ENCODE measurements around the gene POPDC2. TPM values are rescaled to one million over a fixed set of nuclear protein-coding genes. Genes with fewer than 3 reads are reported as not detected.

Gene POPDC2
- polyA plus RNA-seq, 1 of the 3 experiments (the other 2 are of a cell fraction), result 19.9 TPM

- no peaks in the 10 kb centered on the region for H3K27me3 ChIP-seq (ENCODE audit: insufficient read depth)
- no peaks in the 10 kb centered on the region for H4K20me1 ChIP-seq (ENCODE audit: insufficient read depth)
- peak overlapping the region; percentile 93 to 98 for H3K27ac ChIP-seq (ENCODE audit: low read depth in 2 of 2, low read length in 1 of 2)
- peak overlapping the region; percentile 68 for H3K4me2 ChIP-seq
- CTCF ChIA-PET, result interaction anchor here (0.9 to 2.6 kb wide), 8 partner anchors 10 to 314 kb away, joined by 4 to 21 read pairs (median 5); no protein-coding TSS in a partner anchor
- POLR2A ChIA-PET, result interaction anchor here (0.6 to 2.5 kb wide), 8 partner anchors 10 to 368 kb away, joined by 3 to 21 read pairs (median 3); partner anchors contain the start of genes COX17 and TIMMDC1
- no peaks in the 10 kb centered on the region for H3K79me2 ChIP-seq (ENCODE audit: insufficient read depth)
- no peak for DNase-seq
- H3F3A ChIP-seq (replicated peaks; ENCODE audit: insufficient read depth), result peaks cover 30% of the 10 kb centered on the region
- H3K4me1 ChIP-seq (ENCODE audit: control insufficient read depth in 1 of 2, insufficient read depth in 2 of 2, low read depth in 1 of 2, low read length in 1 of 2), result peaks cover 40 to 58% of the 10 kb centered on the region in 2 experiments
- H3K4me3 ChIP-seq (ENCODE audit: low read depth in 2 of 2, low read length in 1 of 2), result 0 out of 4 replicates have a peak overlapping the region, but pooled peaks of 1 of the 2 experiments have one; percentile 2
- peak overlapping the region; percentile 39; the same call in 1 of the 2 replicates for H3K9ac ChIP-seq
- no peaks in the 10 kb centered on the region for H3K36me3 ChIP-seq (replicated peaks in 1 of 2; ENCODE audit: control insufficient read depth in 1 of 2, insufficient read depth in 2 of 2, low read length in 1 of 2)
- no peaks in the 10 kb centered on the region for H3K9me3 ChIP-seq
- H2AFZ ChIP-seq (ENCODE audit: low read depth), result peak overlapping the region; percentile 16; the same call in 1 of the 2 replicates
- 8% methylated on average over 1 of the region's 1 CpG for WGBS (ENCODE audit: low lambda C conversion rate)
- no peaks in the 10 kb centered on the region for H3K9me2 ChIP-seq
- TF ChIP-seq FOSL2 (IDR thresholded peaks at IDR 0.05; ENCODE audit: borderline replicate concordance, low read depth) (no peak), NRF1 (IDR thresholded peaks at IDR 0.05; ENCODE audit: low read depth, low read length) (no peak), POLR2AphosphoS5 (IDR thresholded peaks at IDR 0.05; ENCODE audit: low read depth, low read length) (peak; percentile 96), FOXJ3 (CRISPR knock-in tag; IDR thresholded peaks at IDR 0.05) (no peak), MEF2A (IDR thresholded peaks at IDR 0.05; ENCODE audit: borderline replicate concordance, low read depth) (no peak), EZH2phosphoT487 (IDR thresholded peaks at IDR 0.05; ENCODE audit: borderline replicate concordance, low read depth) (no peak), EP300 (IDR thresholded peaks at IDR 0.05; ENCODE audit: borderline replicate concordance in 1 of 2, low read depth in 1 of 2, low read length in 1 of 2) (peak in 1 of 2 experiments; percentile 47; a peak in 1 of 4 replicates), TAF1 (IDR thresholded peaks at IDR 0.05; ENCODE audit: borderline replicate concordance, low read depth, low read length) (peak; percentile 74; the same call in 1 of the 2 replicates), CHD2 (IDR thresholded peaks at IDR 0.05; ENCODE audit: low read length, partially characterized antibody) (peak; percentile 16), RCOR1 (IDR thresholded peaks at IDR 0.05; ENCODE audit: low read length) (no peak), SIN3A (IDR thresholded peaks at IDR 0.05; ENCODE audit: borderline replicate concordance, low read depth, low read length) (0 out of 2 replicates have a peak, but pooled peaks have one; percentile 53), SMC3 (IDR thresholded peaks at IDR 0.05; ENCODE audit: low read depth, low read length) (no peak; the same call in 1 of the 2 replicates), GABPA (IDR thresholded peaks at IDR 0.05; ENCODE audit: low read depth) (no peak), NFIC (IDR thresholded peaks at IDR 0.05; ENCODE audit: borderline replicate concordance) (peak; percentile 95), MXI1 (IDR thresholded peaks at IDR 0.05; ENCODE audit: low read depth, low read length) (no peak), JUND (IDR thresholded peaks at IDR 0.05) (no peak; the same call in 1 of the 2 replicates), PBX3 (IDR thresholded peaks at IDR 0.05) (peak; percentile 58), TCF12 (IDR thresholded peaks at IDR 0.05) (peak; percentile 79; the same call in 1 of the 2 replicates)
- TF ChIP-seq, protein P1, sequence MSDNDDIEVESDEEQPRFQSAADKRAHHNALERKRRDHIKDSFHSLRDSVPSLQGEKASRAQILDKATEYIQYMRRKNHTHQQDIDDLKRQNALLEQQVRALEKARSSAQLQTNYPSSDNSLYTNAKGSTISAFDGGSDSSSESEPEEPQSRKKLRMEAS (IDR thresholded peaks at IDR 0.05; ENCODE audit: low read depth), result peak; percentile 59
- TF ChIP-seq, protein P2, sequence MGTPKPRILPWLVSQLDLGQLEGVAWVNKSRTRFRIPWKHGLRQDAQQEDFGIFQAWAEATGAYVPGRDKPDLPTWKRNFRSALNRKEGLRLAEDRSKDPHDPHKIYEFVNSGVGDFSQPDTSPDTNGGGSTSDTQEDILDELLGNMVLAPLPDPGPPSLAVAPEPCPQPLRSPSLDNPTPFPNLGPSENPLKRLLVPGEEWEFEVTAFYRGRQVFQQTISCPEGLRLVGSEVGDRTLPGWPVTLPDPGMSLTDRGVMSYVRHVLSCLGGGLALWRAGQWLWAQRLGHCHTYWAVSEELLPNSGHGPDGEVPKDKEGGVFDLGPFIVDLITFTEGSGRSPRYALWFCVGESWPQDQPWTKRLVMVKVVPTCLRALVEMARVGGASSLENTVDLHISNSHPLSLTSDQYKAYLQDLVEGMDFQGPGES (IDR thresholded peaks at IDR 0.05; ENCODE audit: low read depth, low read length), result no peak
- TF ChIP-seq, protein P3, sequence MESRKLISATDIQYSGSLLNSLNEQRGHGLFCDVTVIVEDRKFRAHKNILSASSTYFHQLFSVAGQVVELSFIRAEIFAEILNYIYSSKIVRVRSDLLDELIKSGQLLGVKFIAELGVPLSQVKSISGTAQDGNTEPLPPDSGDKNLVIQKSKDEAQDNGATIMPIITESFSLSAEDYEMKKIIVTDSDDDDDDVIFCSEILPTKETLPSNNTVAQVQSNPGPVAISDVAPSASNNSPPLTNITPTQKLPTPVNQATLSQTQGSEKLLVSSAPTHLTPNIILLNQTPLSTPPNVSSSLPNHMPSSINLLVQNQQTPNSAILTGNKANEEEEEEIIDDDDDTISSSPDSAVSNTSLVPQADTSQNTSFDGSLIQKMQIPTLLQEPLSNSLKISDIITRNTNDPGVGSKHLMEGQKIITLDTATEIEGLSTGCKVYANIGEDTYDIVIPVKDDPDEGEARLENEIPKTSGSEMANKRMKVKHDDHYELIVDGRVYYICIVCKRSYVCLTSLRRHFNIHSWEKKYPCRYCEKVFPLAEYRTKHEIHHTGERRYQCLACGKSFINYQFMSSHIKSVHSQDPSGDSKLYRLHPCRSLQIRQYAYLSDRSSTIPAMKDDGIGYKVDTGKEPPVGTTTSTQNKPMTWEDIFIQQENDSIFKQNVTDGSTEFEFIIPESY (IDR thresholded peaks at IDR 0.05; ENCODE audit: borderline replicate concordance, low read depth), result peak; percentile 63; the same call in 1 of the 2 replicates
- TF ChIP-seq, protein P4, sequence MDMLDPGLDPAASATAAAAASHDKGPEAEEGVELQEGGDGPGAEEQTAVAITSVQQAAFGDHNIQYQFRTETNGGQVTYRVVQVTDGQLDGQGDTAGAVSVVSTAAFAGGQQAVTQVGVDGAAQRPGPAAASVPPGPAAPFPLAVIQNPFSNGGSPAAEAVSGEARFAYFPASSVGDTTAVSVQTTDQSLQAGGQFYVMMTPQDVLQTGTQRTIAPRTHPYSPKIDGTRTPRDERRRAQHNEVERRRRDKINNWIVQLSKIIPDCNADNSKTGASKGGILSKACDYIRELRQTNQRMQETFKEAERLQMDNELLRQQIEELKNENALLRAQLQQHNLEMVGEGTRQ (IDR thresholded peaks at IDR 0.05; ENCODE audit: borderline replicate concordance, low read depth, low read length), result no peak
Measured at GRCh38 chr3:119662604-119663373, 2.4 kb upstream of the POPDC2 start.
